HCT116 (cell line): Measurements from ENCODE around the gene RIMS1. TPM values are rescaled to one million over a fixed set of nuclear protein-coding genes. Genes with fewer than 3 reads are reported as not detected.

ENCODE experiments used
- ATAC-seq: fragments of 200-7000 bp; cut with Tn5 transposase; 2 replicates; pipeline ENCODE4 v1.9.1; 2020; ENCODE audit warnings: mild to moderate bottlenecking, moderate library complexity
- BruUV-seq: library from RNA; stranded (reverse); fragments of 400-500 nt; replicated peaks from 2 replicates; lab custom pipeline; 2021; lab: Mats Ljungman, UMichigan
- CTCF ChIA-PET: fragments of 300-600 bp; sonication (Branson Sonifier 250); formaldehyde crosslinking; loops from one replicate; lab custom pipeline; 2021; ENCODE audit warnings: antibody characterized with exemption; lab: Charles Lee
- POLR2A ChIA-PET: fragments of 300-600, 350-600 bp; sonication (Branson Sonifier 250); formaldehyde crosslinking; loops from one replicate; lab custom pipeline; 2021; ENCODE audit warnings: antibody characterized with exemption; lab: Charles Lee
- RAD21 ChIA-PET, 2 experiments: fragments of 300-600 bp; sonication (Branson Sonifier 250); formaldehyde crosslinking; loops; one replicate each; lab custom pipeline; 2023; ENCODE audit warnings: low total read pairs in 2 of 2; ENCODE audit not compliant: uncharacterized antibody in 2 of 2, unreplicated experiment in 2 of 2, low non-redundant PET in 1 of 2; lab: Charles Lee
- DNase-seq: peaks from one replicate; pipeline ENCODE4 v3.0.0-alpha.2; 2010; ENCODE audit warnings: low read depth, low spot score
- H2AFZ ChIP-seq: fragments of 200-600 bp; shearing (Covaris generic), sonication (generic); 2 replicates; pipeline ENCODE4 v1.6.1; 2017; ENCODE audit warnings: low read depth, mixed run types, mixed read lengths, antibody characterized with exemption, low read length; ENCODE audit not compliant: poor library complexity, severe bottlenecking
- H3K27ac ChIP-seq: 2 replicates; pipeline ENCODE4 v1.5.1; 2012; ENCODE audit warnings: low read depth, low read length
- H3K27me3 ChIP-seq: fragments of 200-600 bp; sonication (generic); 2 replicates; pipeline ENCODE4 v1.6.1; 2016; ENCODE audit warnings: mixed run types, low read length, mixed read lengths; ENCODE audit not compliant: insufficient read depth
- H3K36me3 ChIP-seq, 2 experiments: fragments of 200-500 bp in 1 of 2; fragments of 200-600 bp in 1 of 2; sonication (Bioruptor generic) in 1 of 2; sonication (generic) in 1 of 2; 2 replicates each; pipeline versions ENCODE4 v1.5.1 to v1.6.1; 2014 to 2016; ENCODE audit warnings: low read length in 2 of 2, inconsistent platforms in 1 of 2, mixed read lengths in 1 of 2, mixed run types in 1 of 2; ENCODE audit not compliant: insufficient read depth in 2 of 2, control insufficient read depth in 1 of 2
- H3K4me1 ChIP-seq, 2 experiments: fragments of 200-600 bp in 1 of 2; sonication (generic) in 1 of 2; 2 replicates each; pipeline versions ENCODE4 v1.5.1 to v1.6.1; 2012 to 2017; ENCODE audit warnings: low read length in 2 of 2, inconsistent platforms in 1 of 2, mild to moderate bottlenecking in 1 of 2, mixed read lengths in 1 of 2, mixed run types in 1 of 2, moderate library complexity in 1 of 2; ENCODE audit not compliant: insufficient read depth in 2 of 2, control insufficient read depth in 1 of 2
- H3K4me2 ChIP-seq: fragments of 200-600 bp; sonication (generic); 2 replicates; pipeline ENCODE4 v1.6.1; 2017; ENCODE audit warnings: mixed run types, low read length, mixed read lengths
- H3K4me3 ChIP-seq, 2 experiments: fragments of 200-600 bp in 1 of 2; sonication (generic) in 1 of 2; replicated peaks in 1 of 2; 2 replicates each; pipeline ENCODE4 v1.5.1; 2011 to 2016; ENCODE audit warnings: low read length in 2 of 2, control low read depth in 1 of 2, low read depth in 1 of 2, mild to moderate bottlenecking in 1 of 2, mixed read lengths in 1 of 2, mixed run types in 1 of 2
- H3K79me2 ChIP-seq: fragments of 200-600 bp; sonication (generic); 2 replicates; pipeline ENCODE4 v1.6.1; 2017; ENCODE audit warnings: mild to moderate bottlenecking, mixed run types, low read length, moderate library complexity, mixed read lengths; ENCODE audit not compliant: insufficient read depth
- H3K9ac ChIP-seq: fragments of 200-600 bp; sonication (generic); 2 replicates; pipeline ENCODE4 v1.6.1; 2016; ENCODE audit warnings: low read length, mixed read lengths
- H3K9me2 ChIP-seq: fragments of 200-600 bp; sonication (generic), shearing (Covaris generic); 2 replicates; pipeline ENCODE4 v1.6.1; 2017; ENCODE audit warnings: mixed run types, mild to moderate bottlenecking, moderate library complexity; ENCODE audit not compliant: insufficient read depth
- H3K9me3 ChIP-seq, 2 experiments: fragments of 200-500 bp in 1 of 2; fragments of 200-600 bp in 1 of 2; sonication (Bioruptor generic) in 1 of 2; sonication (generic) in 1 of 2; 2 replicates each; pipeline ENCODE4 v1.6.1; 2014 to 2017; ENCODE audit warnings: low read length in 2 of 2, mixed read lengths in 2 of 2, inconsistent platforms in 1 of 2, low read depth in 1 of 2, mild to moderate bottlenecking in 1 of 2, mixed run types in 1 of 2, moderate library complexity in 1 of 2; ENCODE audit not compliant: control insufficient read depth in 1 of 2, insufficient read depth in 1 of 2
- H4K20me1 ChIP-seq: fragments of 200-600 bp; sonication (generic), shearing (Covaris generic); 2 replicates; pipeline ENCODE4 v1.6.1; 2017; ENCODE audit warnings: mixed run types, mild to moderate bottlenecking, moderate library complexity; ENCODE audit not compliant: insufficient read depth
- CBX3 ChIP-seq: IDR thresholded peaks from 2 replicates; pipeline ENCODE4 v1.6.1; 2012; ENCODE audit warnings: low read depth
- CEBPB ChIP-seq: IDR thresholded peaks from 2 replicates; pipeline ENCODE4 v1.6.1; 2012; ENCODE audit warnings: low read depth
- EGR1 ChIP-seq: IDR thresholded peaks from 2 replicates; pipeline ENCODE4 v1.6.1; 2012; ENCODE audit warnings: low read depth
- FOSL1 ChIP-seq: IDR thresholded peaks from 2 replicates; pipeline ENCODE4 v1.6.1; 2012; ENCODE audit warnings: low read depth
- JUND ChIP-seq: IDR thresholded peaks from 2 replicates; pipeline ENCODE4 v1.6.1; 2012
- POLR2A ChIP-seq: IDR thresholded peaks from 2 replicates; pipeline ENCODE4 v1.7.0; 2011; ENCODE audit warnings: borderline replicate concordance; ENCODE audit not compliant: insufficient read depth, insufficient read length; ENCODE audit errors: extremely low read depth
- POLR2AphosphoS5 ChIP-seq: IDR thresholded peaks from 2 replicates; pipeline ENCODE4 v1.6.1; 2011; ENCODE audit warnings: mild to moderate bottlenecking, low read depth, low read length, moderate library complexity
- SIN3A ChIP-seq: IDR thresholded peaks from 2 replicates; pipeline ENCODE4 v1.6.1; 2012; ENCODE audit warnings: low read depth
- SP1 ChIP-seq: IDR thresholded peaks from 2 replicates; pipeline ENCODE4 v1.6.1; 2012; ENCODE audit warnings: low read depth
- SRF ChIP-seq: IDR thresholded peaks from 2 replicates; pipeline ENCODE4 v1.6.1; 2012; ENCODE audit warnings: low read depth
- TCF7L2 ChIP-seq: IDR thresholded peaks from 2 replicates; pipeline ENCODE4 v1.7.0; 2011; ENCODE audit warnings: borderline replicate concordance, inconsistent platforms; ENCODE audit not compliant: insufficient read depth, insufficient read length; ENCODE audit errors: extremely low read depth
- ZFX ChIP-seq: fragments of 450-650 bp; IDR thresholded peaks from 2 replicates; pipeline ENCODE4 v1.6.1; 2017
- ZNF274 ChIP-seq: fragments of 200-500 bp; sonication (Bioruptor generic); IDR thresholded peaks from 2 replicates; pipeline ENCODE4 v1.6.1; 2014; ENCODE audit warnings: mild to moderate bottlenecking, low read depth, low read length, inconsistent platforms
- intact Hi-C: fragments of 100-400 bp; cut with micrococcal nuclease; formaldehyde crosslinking; loops from 2 replicates; pipeline ENCODE4 v1.10.0; 2022
- total RNA-seq: library from RNA; stranded (reverse); gene quantifications from one replicate; pipeline ENCODE4 v1.2.1, GENCODE V29; 2021; ENCODE audit not compliant: unreplicated experiment
- TF ChIP-seq, protein P1 (sequence below): IDR thresholded peaks from 2 replicates; pipeline ENCODE4 v1.6.1; 2012
- TF ChIP-seq, protein P2 (sequence below): IDR thresholded peaks from 2 replicates; pipeline ENCODE4 v1.6.1; 2011; ENCODE audit warnings: mild to moderate bottlenecking, low read length, moderate library complexity; ENCODE audit not compliant: insufficient replicate concordance; ENCODE audit errors: extremely low read depth
- TF ChIP-seq, protein P3 (sequence below): IDR thresholded peaks from 2 replicates; pipeline ENCODE4 v1.6.1; 2012
- TF ChIP-seq, protein P4 (sequence below), 3 experiments: fragments of 200-600 bp in 1 of 3; sonication (generic) in 1 of 3; IDR thresholded peaks in 2 of 3; conservative IDR thresholded peaks in 1 of 3; 2 replicates each; pipeline ENCODE4 v1.5.1; 2012 to 2017; ENCODE audit warnings: low read depth in 2 of 3, low read length in 2 of 3, antibody characterized with exemption in 1 of 3, borderline replicate concordance in 1 of 3, control low read depth in 1 of 3, mild to moderate bottlenecking in 1 of 3, mixed read lengths in 1 of 3, mixed run types in 1 of 3, moderate library complexity in 1 of 3; ENCODE audit not compliant: insufficient read depth in 1 of 3

RIMS1 gene
- total RNA-seq, 1 experiment from 2014 or later, result not detected

DNA sequence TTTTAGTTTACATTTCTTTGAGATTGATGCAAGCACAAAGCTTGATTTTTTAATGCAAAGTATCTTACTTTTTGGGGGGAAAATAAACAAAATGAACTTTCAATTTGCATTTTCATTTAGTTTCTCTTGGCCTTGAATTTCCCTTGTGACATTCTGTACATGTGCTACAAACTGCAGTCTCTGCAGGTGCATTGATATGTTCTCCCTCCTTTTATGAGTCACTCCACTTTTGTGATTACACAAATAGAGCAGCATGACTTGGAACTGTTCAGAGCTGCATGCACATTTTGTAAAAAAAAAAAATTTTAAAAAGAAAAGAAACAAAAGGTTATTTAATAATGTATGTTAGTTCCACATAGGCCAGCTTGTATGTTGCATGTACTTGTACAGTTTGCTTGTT, 515.5 kb downstream of the RIMS1 start:
- H3K36me3 ChIP-seq, result no peaks in the 10 kb centered on the region
- H3K27me3 ChIP-seq, result peaks cover 3% of the 10 kb centered on the region
- H3K27ac ChIP-seq, result no peak overlapping the region
- H3K4me3 ChIP-seq, result no peak overlapping the region
- intact Hi-C loops, result no loop called here
- no TSS peak for BruUV-seq
- TF ChIP-seq SIN3A (no peak), CEBPB (no peak), TCF7L2 (no peak), FOSL1 (no peak), ZNF274 (no peak)
- TF ChIP-seq, protein P1, sequence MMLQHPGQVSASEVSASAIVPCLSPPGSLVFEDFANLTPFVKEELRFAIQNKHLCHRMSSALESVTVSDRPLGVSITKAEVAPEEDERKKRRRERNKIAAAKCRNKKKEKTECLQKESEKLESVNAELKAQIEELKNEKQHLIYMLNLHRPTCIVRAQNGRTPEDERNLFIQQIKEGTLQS, result no peak
- TF ChIP-seq, protein P2, sequence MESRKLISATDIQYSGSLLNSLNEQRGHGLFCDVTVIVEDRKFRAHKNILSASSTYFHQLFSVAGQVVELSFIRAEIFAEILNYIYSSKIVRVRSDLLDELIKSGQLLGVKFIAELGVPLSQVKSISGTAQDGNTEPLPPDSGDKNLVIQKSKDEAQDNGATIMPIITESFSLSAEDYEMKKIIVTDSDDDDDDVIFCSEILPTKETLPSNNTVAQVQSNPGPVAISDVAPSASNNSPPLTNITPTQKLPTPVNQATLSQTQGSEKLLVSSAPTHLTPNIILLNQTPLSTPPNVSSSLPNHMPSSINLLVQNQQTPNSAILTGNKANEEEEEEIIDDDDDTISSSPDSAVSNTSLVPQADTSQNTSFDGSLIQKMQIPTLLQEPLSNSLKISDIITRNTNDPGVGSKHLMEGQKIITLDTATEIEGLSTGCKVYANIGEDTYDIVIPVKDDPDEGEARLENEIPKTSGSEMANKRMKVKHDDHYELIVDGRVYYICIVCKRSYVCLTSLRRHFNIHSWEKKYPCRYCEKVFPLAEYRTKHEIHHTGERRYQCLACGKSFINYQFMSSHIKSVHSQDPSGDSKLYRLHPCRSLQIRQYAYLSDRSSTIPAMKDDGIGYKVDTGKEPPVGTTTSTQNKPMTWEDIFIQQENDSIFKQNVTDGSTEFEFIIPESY, result no peak
- H3K9ac ChIP-seq, result no peak overlapping the region
- no peak overlapping the region for H2AFZ ChIP-seq
- no peaks in the 10 kb centered on the region for H3K9me2 ChIP-seq
- no peak for ATAC-seq
- no peak for DNase-seq
- H3K79me2 ChIP-seq, result no peaks in the 10 kb centered on the region
- CTCF ChIA-PET, result interaction anchor here (1.5 kb wide), 1 partner anchor 10 kb away, joined by 5 read pairs; no protein-coding TSS in a partner anchor
- no peaks in the 10 kb centered on the region for H4K20me1 ChIP-seq
- H3K4me2 ChIP-seq, result no peak overlapping the region
- POLR2A ChIA-PET, result no interaction called here
- RAD21 ChIA-PET, result no interaction called here
- H3K4me1 ChIP-seq, result no peaks in the 10 kb centered on the region
- H3K9me3 ChIP-seq, result no peaks in the 10 kb centered on the region

DNA sequence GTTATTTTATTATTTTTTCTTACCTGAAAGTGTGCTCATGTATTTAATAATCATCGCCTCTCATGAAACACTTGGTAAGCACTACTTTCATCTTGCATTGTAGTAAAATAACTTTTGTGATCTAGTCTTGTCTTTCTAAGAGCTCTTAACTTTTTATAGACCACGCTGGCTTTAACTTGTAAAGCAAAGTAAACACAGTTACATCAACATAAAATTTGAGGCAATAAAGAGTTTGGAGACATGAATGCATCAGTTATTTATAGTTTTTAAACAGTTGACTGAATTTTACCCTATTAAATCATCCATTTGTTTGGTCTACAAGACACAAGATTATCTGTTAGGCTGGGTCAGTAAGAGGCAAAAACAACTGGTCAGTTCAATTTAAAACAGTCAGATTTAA, 517.1 kb downstream of the RIMS1 start:
- H2AFZ ChIP-seq, result no peak overlapping the region
- no peaks in the 10 kb centered on the region for H4K20me1 ChIP-seq
- ChIA-PET POLR2A (no interaction called here), RAD21 (no interaction called here), CTCF (no interaction called here)
- H3K36me3 ChIP-seq, result no peaks in the 10 kb centered on the region
- no peaks in the 10 kb centered on the region for H3K79me2 ChIP-seq
- ATAC-seq (no peak), DNase-seq (no peak)
- no peaks in the 10 kb centered on the region for H3K9me2 ChIP-seq
- H3K27ac ChIP-seq, result no peak overlapping the region
- peaks cover 3% of the 10 kb centered on the region for H3K27me3 ChIP-seq
- H3K9me3 ChIP-seq, result no peaks in the 10 kb centered on the region
- no TSS peak for BruUV-seq
- H3K4me2 ChIP-seq, result no peak overlapping the region
- no peak overlapping the region for H3K9ac ChIP-seq
- no peak overlapping the region for H3K4me3 ChIP-seq
- no peaks in the 10 kb centered on the region for H3K4me1 ChIP-seq
- intact Hi-C loops, result no loop called here
- TF ChIP-seq SIN3A, result no peak
- TF ChIP-seq, protein P1, result no peak
- TF ChIP-seq TCF7L2, result no peak
- TF ChIP-seq JUND, result no peak
- TF ChIP-seq SRF, result no peak
- no peak for TF ChIP-seq POLR2A
- no peak for TF ChIP-seq SP1
- TF ChIP-seq, protein P3, sequence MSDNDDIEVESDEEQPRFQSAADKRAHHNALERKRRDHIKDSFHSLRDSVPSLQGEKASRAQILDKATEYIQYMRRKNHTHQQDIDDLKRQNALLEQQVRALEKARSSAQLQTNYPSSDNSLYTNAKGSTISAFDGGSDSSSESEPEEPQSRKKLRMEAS, result no peak
- TF ChIP-seq ZNF274, result no peak
- TF ChIP-seq CBX3, result no peak
- no peak for TF ChIP-seq EGR1
- no peak for TF ChIP-seq POLR2AphosphoS5
- TF ChIP-seq, protein P4, sequence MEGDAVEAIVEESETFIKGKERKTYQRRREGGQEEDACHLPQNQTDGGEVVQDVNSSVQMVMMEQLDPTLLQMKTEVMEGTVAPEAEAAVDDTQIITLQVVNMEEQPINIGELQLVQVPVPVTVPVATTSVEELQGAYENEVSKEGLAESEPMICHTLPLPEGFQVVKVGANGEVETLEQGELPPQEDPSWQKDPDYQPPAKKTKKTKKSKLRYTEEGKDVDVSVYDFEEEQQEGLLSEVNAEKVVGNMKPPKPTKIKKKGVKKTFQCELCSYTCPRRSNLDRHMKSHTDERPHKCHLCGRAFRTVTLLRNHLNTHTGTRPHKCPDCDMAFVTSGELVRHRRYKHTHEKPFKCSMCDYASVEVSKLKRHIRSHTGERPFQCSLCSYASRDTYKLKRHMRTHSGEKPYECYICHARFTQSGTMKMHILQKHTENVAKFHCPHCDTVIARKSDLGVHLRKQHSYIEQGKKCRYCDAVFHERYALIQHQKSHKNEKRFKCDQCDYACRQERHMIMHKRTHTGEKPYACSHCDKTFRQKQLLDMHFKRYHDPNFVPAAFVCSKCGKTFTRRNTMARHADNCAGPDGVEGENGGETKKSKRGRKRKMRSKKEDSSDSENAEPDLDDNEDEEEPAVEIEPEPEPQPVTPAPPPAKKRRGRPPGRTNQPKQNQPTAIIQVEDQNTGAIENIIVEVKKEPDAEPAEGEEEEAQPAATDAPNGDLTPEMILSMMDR (IDR thresholded peaks at IDR 0.05 in 2 of 3, conservative IDR thresholded peaks at IDR 0.05 in 1 of 3; ENCODE audit: borderline replicate concordance in 1 of 3, insufficient read depth in 1 of 3, low read depth in 2 of 3, low read length in 2 of 3), result no peak
- TF ChIP-seq ZFX, result no peak
